HG02623 (cell line): ENCODE data around the gene GNG12.

Source experiments
- ATAC-seq: cut with Tn5 transposase; IDR thresholded peaks from one replicate; pipeline ENCODE4 v1.9.1; 2021; ENCODE audit warnings: moderate library complexity; ENCODE audit not compliant: unreplicated experiment

GNG12 gene

GRCh38 chr1:67816095-67816475 lies 17.2 kb downstream of the GNG12 start:
- no peak for ATAC-seq

GRCh38 chr1:67815303-67816094 lies 17.8 kb downstream of the GNG12 start:
- no peak for ATAC-seq

- no peak for ATAC-seq
Measured at GRCh38 chr1:67814121-67814772, 19.0 kb downstream of the GNG12 start.

GRCh38 chr1:67812226-67812625 lies 21.0 kb downstream of the GNG12 start:
- ATAC-seq, result no peak

GRCh38 chr1:67811781-67812180 lies 21.5 kb downstream of the GNG12 start:
- ATAC-seq, result no peak

- ATAC-seq, result no peak
Measured at GRCh38 chr1:67809887-67810286, 23.4 kb downstream of the GNG12 start.

- no peak for ATAC-seq
Measured at GRCh38 chr1:67807282-67807681, 26.0 kb downstream of the GNG12 start.

GRCh38 chr1:67804710-67805109 lies 28.6 kb downstream of the GNG12 start:
- no peak for ATAC-seq

GRCh38 chr1:67803380-67804279 lies 29.6 kb downstream of the GNG12 start:
- no peak for ATAC-seq

- ATAC-seq, result no peak
Measured at GRCh38 chr1:67802565-67802964, 30.7 kb downstream of the GNG12 start.

- ATAC-seq, result no peak
Measured at GRCh38 chr1:67801903-67802302, 31.4 kb downstream of the GNG12 start.

GRCh38 chr1:67795179-67795912 lies 37.9 kb downstream of the GNG12 start:
- ATAC-seq, result no peak

- ATAC-seq, result no peak
Measured at GRCh38 chr1:67793562-67793961, 39.7 kb downstream of the GNG12 start.

GRCh38 chr1:67792741-67793458 lies 40.4 kb downstream of the GNG12 start:
- ATAC-seq, result no peak

GRCh38 chr1:67792103-67792502 lies 41.2 kb downstream of the GNG12 start:
- ATAC-seq, result no peak

- no peak for ATAC-seq
Measured at GRCh38 chr1:67791686-67792085, 41.6 kb downstream of the GNG12 start.

- ATAC-seq, result no peak
Measured at GRCh38 chr1:67791261-67791660, 42.0 kb downstream of the GNG12 start.

- ATAC-seq, result no peak
Measured at GRCh38 chr1:67790201-67790692, 43.0 kb downstream of the GNG12 start.

- ATAC-seq, result no peak
Measured at GRCh38 chr1:67789551-67789950, 43.7 kb downstream of the GNG12 start.

- ATAC-seq, result no peak
Measured at GRCh38 chr1:67788904-67789303, 44.4 kb downstream of the GNG12 start.
